K562 (cell line): Measurements from ENCODE around the gene SERTM1. TPM values are rescaled to one million over a fixed set of nuclear protein-coding genes. Genes with fewer than 3 reads are reported as not detected.

ENCODE experiments used
- ATAC-seq: fragments of 200-7000 bp; cut with Tn5 transposase; 3 replicates; pipeline ENCODE4 v1.9.1; 2020; ENCODE audit warnings: moderate library complexity
- BruUV-seq: library from RNA; stranded (reverse); fragments of 400-500 nt; replicated peaks from 2 replicates; lab custom pipeline; 2021; lab: Mats Ljungman, UMichigan
- CTCF ChIA-PET: fragments of 300-600 bp; formaldehyde crosslinking; extraction: SDS; loops from one replicate; lab custom pipeline; 2021; ENCODE audit warnings: low intra/inter-chr PET ratio; lab: Yijun Ruan, JAX
- POLR2A ChIA-PET: fragments of 300-600, 350-650 bp; sonication (Branson Sonifier 250); formaldehyde crosslinking; extraction: SDS; loops from one replicate; lab custom pipeline; 2021; ENCODE audit warnings: antibody characterized with exemption, inconsistent platforms; lab: Yijun Ruan, JAX
- DNase-seq, 4 experiments: peaks; one replicate each; pipeline versions ENCODE4 v3.0.0 to v3.0.0-alpha.2; 2011 to 2018; ENCODE audit warnings: low spot score in 3 of 4, mixed read lengths in 3 of 4; ENCODE audit errors: extremely low read depth in 1 of 4
- FAIRE-seq: peaks from 2 replicates; lab custom pipeline; 2011; peaks lifted over from hg19 to GRCh38; lab: Jason Lieb, UNC
- H2AFZ ChIP-seq: 2 replicates; pipeline ENCODE4 v1.6.0; 2011; ENCODE audit warnings: low read depth, low read length, control low read depth, inconsistent platforms
- H3K27ac ChIP-seq: fragments of 200-600 bp; 3 replicates; pipeline ENCODE4 v1.8.0; 2011; ENCODE audit warnings: low read depth, mild to moderate bottlenecking, control low read depth, inconsistent platforms, low read length, moderate library complexity, mixed read lengths; ENCODE audit errors: extremely low read depth
- H3K27me3 ChIP-seq, 2 experiments: fragments of 300-600 bp in 1 of 2; 2 replicates in 1 of 2; 3 replicates in 1 of 2; pipeline versions ENCODE4 v1.6.0 to v1.8.0; 2011; ENCODE audit warnings: inconsistent platforms in 2 of 2, low read length in 2 of 2, mild to moderate bottlenecking in 1 of 2, mixed read lengths in 1 of 2, moderate library complexity in 1 of 2; ENCODE audit not compliant: control insufficient read depth in 2 of 2, insufficient read depth in 2 of 2
- H3K36me3 ChIP-seq: fragments of 300-600 bp; 3 replicates; pipeline ENCODE4 v1.8.0; 2011; ENCODE audit warnings: mild to moderate bottlenecking, low read length, inconsistent platforms; ENCODE audit not compliant: control insufficient read depth, insufficient read depth
- H3K4me1 ChIP-seq, 2 experiments: fragments of 200-600 bp in 1 of 2; replicated peaks in 1 of 2; 2 replicates in 1 of 2; 3 replicates in 1 of 2; pipeline versions ENCODE4 v1.5.1 to v1.8.0; 2011; ENCODE audit warnings: inconsistent platforms in 2 of 2, low read length in 2 of 2, mild to moderate bottlenecking in 1 of 2, mixed read lengths in 1 of 2, moderate library complexity in 1 of 2; ENCODE audit not compliant: control insufficient read depth in 2 of 2, insufficient read depth in 2 of 2
- H3K4me2 ChIP-seq: 2 replicates; pipeline ENCODE4 v1.6.1; 2011; ENCODE audit warnings: low read length, control low read depth, inconsistent platforms, mixed read lengths; ENCODE audit not compliant: insufficient read depth
- H3K4me3 ChIP-seq: fragments of 200-600 bp; sonication (generic), shearing (Covaris generic); 2 replicates; pipeline ENCODE4 v1.5.1; 2016; ENCODE audit warnings: control low read depth, inconsistent platforms
- H3K79me2 ChIP-seq: fragments of 200-600 bp; 3 replicates; pipeline ENCODE4 v1.8.0; 2011; ENCODE audit warnings: low read length, inconsistent platforms; ENCODE audit not compliant: control insufficient read depth, insufficient read depth
- H3K9ac ChIP-seq, 2 experiments: 2 replicates each; pipeline versions ENCODE4 v1.6.0 to v1.6.1; 2011; ENCODE audit warnings: low read depth in 2 of 2, low read length in 2 of 2, control low read depth in 1 of 2, inconsistent platforms in 1 of 2, mild to moderate bottlenecking in 1 of 2, mixed read lengths in 1 of 2; ENCODE audit not compliant: insufficient read depth in 1 of 2
- H3K9me1 ChIP-seq: one replicate; pipeline ENCODE4 v1.6.0; 2011; ENCODE audit warnings: inconsistent platforms, mild to moderate bottlenecking, low read length, moderate library complexity; ENCODE audit not compliant: control insufficient read depth, insufficient read depth
- H3K9me3 ChIP-seq: replicated peaks from 2 replicates; pipeline ENCODE4 v1.5.1; 2011; ENCODE audit warnings: low read depth, low read length, inconsistent platforms; ENCODE audit not compliant: control insufficient read depth, insufficient read depth
- H4K20me1 ChIP-seq: replicated peaks from 2 replicates; pipeline ENCODE4 v1.6.1; 2011; ENCODE audit warnings: low read length, inconsistent platforms, mixed read lengths; ENCODE audit not compliant: control insufficient read depth, insufficient read depth
- DDX20 ChIP-seq: fragments of 450-650 bp; IDR thresholded peaks from 2 replicates; pipeline ENCODE4 v1.6.1; 2016; ENCODE audit warnings: missing genetic modification characterization, low read depth, mild to moderate bottlenecking, missing compliant biosample characterization, moderate library complexity
- KLF6 ChIP-seq: fragments of 250-450 bp; sonication (Bioruptor Pico); IDR thresholded peaks from 2 replicates; pipeline ENCODE4 v1.4.0; 2020; ENCODE audit warnings: mild to moderate bottlenecking, moderate library complexity, borderline replicate concordance
- LARP7 ChIP-seq: fragments of 450-650 bp; IDR thresholded peaks from 2 replicates; pipeline ENCODE4 v1.6.1; 2016
- MAZ ChIP-seq, 2 experiments: fragments of 450-650 bp in 1 of 2; sonication (generic) in 1 of 2; formaldehyde crosslinking; IDR thresholded peaks in 1 of 2; conservative IDR thresholded peaks in 1 of 2; 2 replicates each; pipeline versions ENCODE4 v1.4.0 to v1.5.0; 2020; ENCODE audit warnings: mild to moderate bottlenecking in 1 of 2, missing genetic modification reagents in 1 of 2
- PTBP1 ChIP-seq: fragments of 200-400 bp; formaldehyde crosslinking; IDR thresholded peaks from 2 replicates; pipeline ENCODE4 v1.6.1; 2017; ENCODE audit warnings: low read depth, low read length
- RB1 ChIP-seq: fragments of 450-650 bp; IDR thresholded peaks from 2 replicates; pipeline ENCODE4 v1.6.1; 2017; ENCODE audit warnings: low read depth, mild to moderate bottlenecking
- SRSF1 ChIP-seq: fragments of 200-400 bp; formaldehyde crosslinking; IDR thresholded peaks from 2 replicates; pipeline ENCODE4 v1.6.1; 2017; ENCODE audit warnings: mild to moderate bottlenecking, low read depth, low read length, moderate library complexity
- ZC3H8 ChIP-seq: fragments of 450-650 bp; IDR thresholded peaks from 2 replicates; pipeline ENCODE4 v1.6.1; 2017
- ZNF431 ChIP-seq: sonication (generic); formaldehyde crosslinking; IDR thresholded peaks from 2 replicates; pipeline ENCODE4 v1.8.0; 2022; ENCODE audit warnings: mild to moderate bottlenecking, missing genetic modification reagents
- ZNF584 ChIP-seq: fragments of 200-800 bp; sonication (Bioruptor generic); IDR thresholded peaks from 2 replicates; pipeline ENCODE4 v1.6.1; 2016; ENCODE audit warnings: low read depth, mild to moderate bottlenecking, missing genetic modification characterization, missing compliant biosample characterization
- WGBS: fragments of 100-300 bp; shearing (Covaris generic); methylation state at CpG from one replicate; pipeline ENCODE4 v1.1.6; 2016; ENCODE audit warnings: low coverage, mixed read lengths; ENCODE audit not compliant: insufficient coverage; ENCODE audit errors: missing lambda C conversion rate; 5-methylcytosine and 5-hydroxymethylcytosine counted together
- in situ Hi-C: fragments of 300-500 bp; cut with MboI; formaldehyde crosslinking; loops from 4 replicates; pipeline ENCODE4 v1.15.0; 2018; ENCODE audit warnings: inconsistent platforms, mixed read lengths
- intact Hi-C: fragments of 100-400 bp; cut with micrococcal nuclease; formaldehyde crosslinking; loops from 2 replicates; pipeline ENCODE4 v1.14.2; 2022
- polyA plus RNA-seq, 8 experiments: library from polyadenylated mRNA; depleted of rRNA in 4 of 8; stranded (reverse) in 5 of 8; unstranded in 3 of 8; fragments of >200 nt; fragmentation: Nextera tagmentation in 2 of 8; fragmentation: Illumina TruSeq in 1 of 8; extraction: Ambion mirVana in 2 of 8; extraction: Trizol in 1 of 8; gene quantifications; 2 replicates each; pipeline versions ENCODE4 v1.2.1 to v1.2.3, GENCODE V29; 2011 to 2014; ENCODE audit warnings: inconsistent platforms in 1 of 8, missing spikeins in 1 of 8
- total RNA-seq, 7 experiments: library from RNA; depleted of rRNA in 6 of 7; stranded (reverse); fragments of >200 nt in 6 of 7; fragmentation: Illumina TruSeq in 2 of 7; extraction: Trizol in 2 of 7; gene quantifications; 2 replicates each; pipeline versions ENCODE4 v1.2.1 to v1.2.3, GENCODE V29; 2011 to 2021; ENCODE audit warnings: low replicate concordance in 1 of 7
- TF ChIP-seq, protein P1 (sequence below): fragments of 450-650 bp; IDR thresholded peaks from 2 replicates; pipeline ENCODE4 v1.6.1; 2016; ENCODE audit warnings: mild to moderate bottlenecking, moderate library complexity

The SERTM1 gene
- total and polyA plus RNA-seq, 9 of the 15 experiments (the other 6 are each of a cell fraction or from before 2014, with no cell fraction given) = not detected

DNA sequence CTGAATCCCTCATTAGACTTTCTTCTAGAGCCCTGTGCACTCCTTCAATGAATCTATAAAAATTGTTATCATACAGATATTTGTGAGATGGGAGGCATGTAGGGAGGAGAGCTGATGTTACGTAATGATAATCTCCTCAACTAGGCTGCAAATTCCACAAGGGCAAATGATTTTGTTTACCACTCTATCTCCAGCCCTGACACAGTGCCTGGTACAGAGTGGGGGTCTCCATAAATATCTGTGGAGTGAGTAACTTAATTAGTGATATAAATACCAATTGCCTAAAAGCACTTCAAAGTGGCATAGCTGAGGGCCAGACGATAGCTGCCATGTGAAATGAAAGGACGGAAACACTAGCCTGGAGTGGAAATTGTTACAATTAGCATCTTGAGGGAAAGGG, 54.2 kb downstream of the SERTM1 start:
- H3K79me2 ChIP-seq = no peaks in the 10 kb centered on the region
- POLR2A ChIA-PET = no interaction called here
- H3K27me3 ChIP-seq = no peaks in the 10 kb centered on the region
- BruUV-seq = no TSS peak
- H3K27ac ChIP-seq = no peak overlapping the region
- H2AFZ ChIP-seq = no peak overlapping the region
- no peaks in the 10 kb centered on the region for H3K36me3 ChIP-seq
- CTCF ChIA-PET = no interaction called here
- no peaks in the 10 kb centered on the region for H3K9me3 ChIP-seq
- DNase-seq = no peak
- H3K4me1 ChIP-seq = no peaks in the 10 kb centered on the region
- 4% methylated on average over 3 of the region's 3 CpGs for WGBS
- no peak overlapping the region for H3K4me2 ChIP-seq
- no peak for FAIRE-seq
- H3K9ac ChIP-seq = no peak overlapping the region
- H3K9me1 ChIP-seq = no peaks in the 10 kb centered on the region
- intact Hi-C loops = no loop called here
- no peak for ATAC-seq
- TF ChIP-seq ZNF584 (CRISPR knock-in tag) = no peak
- no peak for TF ChIP-seq PTBP1
- no peak for TF ChIP-seq KLF6 (CRISPR knock-in tag)
- no peak for TF ChIP-seq ZNF431 (CRISPR knock-in tag)
- TF ChIP-seq RB1 = no peak
- no peak for TF ChIP-seq ZC3H8
- no peak for TF ChIP-seq MAZ (CRISPR knock-in tag; conservative IDR thresholded peaks at IDR 0.05 in 1 of 2, IDR thresholded peaks at IDR 0.05 in 1 of 2)
- no peak for TF ChIP-seq DDX20 (tag)
- TF ChIP-seq LARP7 = no peak
- TF ChIP-seq, protein P1, sequence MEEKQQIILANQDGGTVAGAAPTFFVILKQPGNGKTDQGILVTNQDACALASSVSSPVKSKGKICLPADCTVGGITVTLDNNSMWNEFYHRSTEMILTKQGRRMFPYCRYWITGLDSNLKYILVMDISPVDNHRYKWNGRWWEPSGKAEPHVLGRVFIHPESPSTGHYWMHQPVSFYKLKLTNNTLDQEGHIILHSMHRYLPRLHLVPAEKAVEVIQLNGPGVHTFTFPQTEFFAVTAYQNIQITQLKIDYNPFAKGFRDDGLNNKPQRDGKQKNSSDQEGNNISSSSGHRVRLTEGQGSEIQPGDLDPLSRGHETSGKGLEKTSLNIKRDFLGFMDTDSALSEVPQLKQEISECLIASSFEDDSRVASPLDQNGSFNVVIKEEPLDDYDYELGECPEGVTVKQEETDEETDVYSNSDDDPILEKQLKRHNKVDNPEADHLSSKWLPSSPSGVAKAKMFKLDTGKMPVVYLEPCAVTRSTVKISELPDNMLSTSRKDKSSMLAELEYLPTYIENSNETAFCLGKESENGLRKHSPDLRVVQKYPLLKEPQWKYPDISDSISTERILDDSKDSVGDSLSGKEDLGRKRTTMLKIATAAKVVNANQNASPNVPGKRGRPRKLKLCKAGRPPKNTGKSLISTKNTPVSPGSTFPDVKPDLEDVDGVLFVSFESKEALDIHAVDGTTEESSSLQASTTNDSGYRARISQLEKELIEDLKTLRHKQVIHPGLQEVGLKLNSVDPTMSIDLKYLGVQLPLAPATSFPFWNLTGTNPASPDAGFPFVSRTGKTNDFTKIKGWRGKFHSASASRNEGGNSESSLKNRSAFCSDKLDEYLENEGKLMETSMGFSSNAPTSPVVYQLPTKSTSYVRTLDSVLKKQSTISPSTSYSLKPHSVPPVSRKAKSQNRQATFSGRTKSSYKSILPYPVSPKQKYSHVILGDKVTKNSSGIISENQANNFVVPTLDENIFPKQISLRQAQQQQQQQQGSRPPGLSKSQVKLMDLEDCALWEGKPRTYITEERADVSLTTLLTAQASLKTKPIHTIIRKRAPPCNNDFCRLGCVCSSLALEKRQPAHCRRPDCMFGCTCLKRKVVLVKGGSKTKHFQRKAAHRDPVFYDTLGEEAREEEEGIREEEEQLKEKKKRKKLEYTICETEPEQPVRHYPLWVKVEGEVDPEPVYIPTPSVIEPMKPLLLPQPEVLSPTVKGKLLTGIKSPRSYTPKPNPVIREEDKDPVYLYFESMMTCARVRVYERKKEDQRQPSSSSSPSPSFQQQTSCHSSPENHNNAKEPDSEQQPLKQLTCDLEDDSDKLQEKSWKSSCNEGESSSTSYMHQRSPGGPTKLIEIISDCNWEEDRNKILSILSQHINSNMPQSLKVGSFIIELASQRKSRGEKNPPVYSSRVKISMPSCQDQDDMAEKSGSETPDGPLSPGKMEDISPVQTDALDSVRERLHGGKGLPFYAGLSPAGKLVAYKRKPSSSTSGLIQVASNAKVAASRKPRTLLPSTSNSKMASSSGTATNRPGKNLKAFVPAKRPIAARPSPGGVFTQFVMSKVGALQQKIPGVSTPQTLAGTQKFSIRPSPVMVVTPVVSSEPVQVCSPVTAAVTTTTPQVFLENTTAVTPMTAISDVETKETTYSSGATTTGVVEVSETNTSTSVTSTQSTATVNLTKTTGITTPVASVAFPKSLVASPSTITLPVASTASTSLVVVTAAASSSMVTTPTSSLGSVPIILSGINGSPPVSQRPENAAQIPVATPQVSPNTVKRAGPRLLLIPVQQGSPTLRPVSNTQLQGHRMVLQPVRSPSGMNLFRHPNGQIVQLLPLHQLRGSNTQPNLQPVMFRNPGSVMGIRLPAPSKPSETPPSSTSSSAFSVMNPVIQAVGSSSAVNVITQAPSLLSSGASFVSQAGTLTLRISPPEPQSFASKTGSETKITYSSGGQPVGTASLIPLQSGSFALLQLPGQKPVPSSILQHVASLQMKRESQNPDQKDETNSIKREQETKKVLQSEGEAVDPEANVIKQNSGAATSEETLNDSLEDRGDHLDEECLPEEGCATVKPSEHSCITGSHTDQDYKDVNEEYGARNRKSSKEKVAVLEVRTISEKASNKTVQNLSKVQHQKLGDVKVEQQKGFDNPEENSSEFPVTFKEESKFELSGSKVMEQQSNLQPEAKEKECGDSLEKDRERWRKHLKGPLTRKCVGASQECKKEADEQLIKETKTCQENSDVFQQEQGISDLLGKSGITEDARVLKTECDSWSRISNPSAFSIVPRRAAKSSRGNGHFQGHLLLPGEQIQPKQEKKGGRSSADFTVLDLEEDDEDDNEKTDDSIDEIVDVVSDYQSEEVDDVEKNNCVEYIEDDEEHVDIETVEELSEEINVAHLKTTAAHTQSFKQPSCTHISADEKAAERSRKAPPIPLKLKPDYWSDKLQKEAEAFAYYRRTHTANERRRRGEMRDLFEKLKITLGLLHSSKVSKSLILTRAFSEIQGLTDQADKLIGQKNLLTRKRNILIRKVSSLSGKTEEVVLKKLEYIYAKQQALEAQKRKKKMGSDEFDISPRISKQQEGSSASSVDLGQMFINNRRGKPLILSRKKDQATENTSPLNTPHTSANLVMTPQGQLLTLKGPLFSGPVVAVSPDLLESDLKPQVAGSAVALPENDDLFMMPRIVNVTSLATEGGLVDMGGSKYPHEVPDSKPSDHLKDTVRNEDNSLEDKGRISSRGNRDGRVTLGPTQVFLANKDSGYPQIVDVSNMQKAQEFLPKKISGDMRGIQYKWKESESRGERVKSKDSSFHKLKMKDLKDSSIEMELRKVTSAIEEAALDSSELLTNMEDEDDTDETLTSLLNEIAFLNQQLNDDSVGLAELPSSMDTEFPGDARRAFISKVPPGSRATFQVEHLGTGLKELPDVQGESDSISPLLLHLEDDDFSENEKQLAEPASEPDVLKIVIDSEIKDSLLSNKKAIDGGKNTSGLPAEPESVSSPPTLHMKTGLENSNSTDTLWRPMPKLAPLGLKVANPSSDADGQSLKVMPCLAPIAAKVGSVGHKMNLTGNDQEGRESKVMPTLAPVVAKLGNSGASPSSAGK = no peak
- TF ChIP-seq SRSF1 = no peak
- H4K20me1 ChIP-seq = no peaks in the 10 kb centered on the region
- in situ Hi-C loops = no loop called here
- H3K4me3 ChIP-seq = no peak overlapping the region
